K562 (cell line): Measurements from ENCODE around the gene ZBTB8B.

Source experiments
- CTCF ChIP-seq, 3 experiments: IDR thresholded peaks in 2 of 3; conservative IDR thresholded peaks in 1 of 3; 2 replicates each; pipeline ENCODE4 v1.5.1; 2011 to 2012; ENCODE audit warnings: low read length in 3 of 3, mild to moderate bottlenecking in 3 of 3, control low read depth in 2 of 3, improper control_type of control experiment in 1 of 3, inconsistent platforms in 1 of 3, low read depth in 1 of 3, mixed read lengths in 1 of 3, moderate library complexity in 1 of 3; ENCODE audit not compliant: insufficient read depth in 2 of 3
- EP300 ChIP-seq: IDR thresholded peaks from 2 replicates; pipeline ENCODE4 v1.6.1; 2012; ENCODE audit warnings: low read length, improper control_type of control experiment
- HMGXB4 ChIP-seq: sonication (generic); formaldehyde crosslinking; IDR thresholded peaks from 2 replicates; pipeline ENCODE4 v1.8.1; 2023; ENCODE audit warnings: mild to moderate bottlenecking, missing genetic modification reagents
- KAT7 ChIP-seq: sonication (generic); formaldehyde crosslinking; IDR thresholded peaks from 2 replicates; pipeline ENCODE4 v1.8.0; 2022; ENCODE audit warnings: missing genetic modification reagents, mild to moderate bottlenecking, borderline replicate concordance
- KDM4B ChIP-seq, 2 experiments: fragments of 450-650 bp in 1 of 2; sonication (generic) in 1 of 2; IDR thresholded peaks; 2 replicates each; pipeline ENCODE4 v1.6.1; 2016 to 2017; ENCODE audit warnings: borderline replicate concordance in 2 of 2, antibody characterized with exemption in 1 of 2, low read depth in 1 of 2, mild to moderate bottlenecking in 1 of 2
- NR2F6 ChIP-seq: fragments of 450-650 bp; formaldehyde crosslinking; IDR thresholded peaks from 2 replicates; pipeline ENCODE4 v1.4.0; 2020; ENCODE audit warnings: mild to moderate bottlenecking
- PHF8 ChIP-seq: fragments of 200-600 bp; sonication (generic); IDR thresholded peaks from 2 replicates; pipeline ENCODE4 v1.6.1; 2012; ENCODE audit warnings: mixed run types, mild to moderate bottlenecking, inconsistent platforms, low read length, moderate library complexity, borderline replicate concordance
- RCOR1 ChIP-seq, 2 experiments: IDR thresholded peaks; 2 replicates each; pipeline ENCODE4 v1.6.1; 2012; ENCODE audit warnings: low read depth in 2 of 2, low read length in 2 of 2, borderline replicate concordance in 1 of 2, improper control_type of control experiment in 1 of 2
- SIN3A ChIP-seq, 2 experiments: fragments of 150-350 bp in 1 of 2; IDR thresholded peaks; 2 replicates each; pipeline ENCODE4 v1.6.1; 2011 to 2016; ENCODE audit warnings: borderline replicate concordance in 2 of 2, low read depth in 2 of 2, low read length in 2 of 2, mild to moderate bottlenecking in 2 of 2, moderate library complexity in 2 of 2; ENCODE audit not compliant: control insufficient read depth in 1 of 2
- SUPT5H ChIP-seq: fragments of 450-650 bp; IDR thresholded peaks from 2 replicates; pipeline ENCODE4 v1.6.1; 2016
- TBP ChIP-seq: optimal IDR thresholded peaks from 2 replicates; pipeline ENCODE3; 2011; ENCODE audit warnings: low read depth, low read length, improper control_type of control experiment

- TF ChIP-seq SUPT5H: no peak
- no peak for TF ChIP-seq EP300
- TF ChIP-seq CTCF (IDR thresholded peaks at IDR 0.05 in 2 of 3, conservative IDR thresholded peaks at IDR 0.05 in 1 of 3; ENCODE audit: insufficient read depth in 2 of 3, low read depth in 1 of 3, low read length in 3 of 3): no peak
- no peak for TF ChIP-seq NR2F6
- TF ChIP-seq RCOR1 (IDR thresholded peaks at IDR 0.05; ENCODE audit: borderline replicate concordance in 1 of 2, low read depth in 2 of 2, low read length in 2 of 2): no peak
- no peak for TF ChIP-seq HMGXB4 (CRISPR knock-in tag)
- TF ChIP-seq KAT7 (CRISPR knock-in tag): no peak
- TF ChIP-seq KDM4B (IDR thresholded peaks at IDR 0.05; ENCODE audit: borderline replicate concordance in 2 of 2, low read depth in 1 of 2): no peak
- no peak for TF ChIP-seq TBP
- no peak for TF ChIP-seq SIN3A (IDR thresholded peaks at IDR 0.05; ENCODE audit: borderline replicate concordance in 2 of 2, control insufficient read depth in 1 of 2, low read depth in 2 of 2, low read length in 2 of 2)
- no peak for TF ChIP-seq PHF8
Observed at GRCh38 chr1:32438136-32438535, 26.7 kb upstream of the ZBTB8B start.
